Cardiac fibroblast (primary cell): ENCODE results near the gene NSUN6.
"Not testable (repeated sequence)": the region's sequence is repeated elsewhere in the genome, so short reads cannot be mapped to it uniquely, and the experiment has no call there.

Experiments used
- DNase-seq, 2 donors: peaks; one replicate each; pipeline versions ENCODE4 v3.0.0 to v3.0.0-alpha.2; 2010; ENCODE audit warnings: low read depth in 2 of 2
- H3K4me3 ChIP-seq, 2 donors: replicated peaks in 1 of 2; 1 replicate in 1 of 2; 2 replicates in 1 of 2; pipeline ENCODE4 v1.5.1; 2011; ENCODE audit warnings: low read depth in 2 of 2, low read length in 2 of 2, mild to moderate bottlenecking in 2 of 2, moderate library complexity in 1 of 2
- CTCF ChIP-seq: IDR thresholded peaks from one replicate; pipeline ENCODE4 v1.5.1; 2011; ENCODE audit warnings: low read depth, mild to moderate bottlenecking, low read length, inconsistent platforms

NSUN6 gene

GRCh38 chr10:18571076-18571475 lies 80.3 kb downstream of the NSUN6 start:
- DNase-seq: no peak
- H3K4me3 ChIP-seq: no peak overlapping the region
- no peak for TF ChIP-seq CTCF

- not testable (repeated sequence) for H3K4me3 ChIP-seq, DNase-seq
These were observed 81.0 kb downstream of the NSUN6 start for GRCh38 chr10:18570386-18570785.

DNA sequence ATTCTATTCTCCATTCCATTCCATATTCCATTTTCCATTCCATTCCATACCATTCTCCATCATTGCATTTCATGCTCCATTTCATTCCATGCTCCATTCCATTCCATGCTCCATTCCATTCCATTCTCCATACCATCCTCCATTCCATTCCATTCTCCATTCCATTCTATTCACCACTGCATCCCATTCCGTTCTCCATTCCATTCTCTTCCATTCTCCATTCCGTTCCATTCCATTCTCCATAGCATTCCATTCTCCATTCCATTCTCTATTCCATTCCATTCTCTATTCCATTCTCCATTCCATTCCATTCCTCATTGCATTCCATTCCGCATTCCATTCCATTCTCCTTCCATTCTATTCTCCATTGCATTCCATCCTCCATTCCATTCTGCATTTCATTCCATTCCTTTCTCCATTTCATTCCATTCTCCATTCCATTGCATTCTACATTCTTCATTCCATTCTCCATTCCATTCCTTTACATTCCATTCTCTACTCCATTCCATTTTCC lies 84.0 kb downstream of the NSUN6 start:
- no peak for TF ChIP-seq CTCF
- no peak overlapping the region for H3K4me3 ChIP-seq
- DNase-seq: no peak

DNA sequence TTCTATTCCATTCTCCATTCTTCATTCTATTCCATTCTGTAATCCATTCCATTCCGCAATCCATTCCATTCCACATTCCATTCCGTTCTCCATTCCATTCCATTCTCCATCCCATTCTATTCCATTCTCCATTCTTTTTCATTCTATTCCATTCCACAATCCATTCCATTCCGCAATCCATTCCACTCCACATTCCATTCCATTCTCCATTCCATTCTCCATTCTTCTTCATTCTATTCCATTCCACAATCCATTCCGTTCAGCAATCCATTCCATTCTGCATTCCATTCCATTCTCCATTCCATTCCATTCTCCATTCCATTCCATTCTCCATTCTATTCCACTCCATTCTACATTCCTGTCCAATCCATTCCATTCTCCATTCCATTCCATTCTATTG lies 85.2 kb downstream of the NSUN6 start:
- no peak for TF ChIP-seq CTCF
- no peak overlapping the region for H3K4me3 ChIP-seq
- no peak for DNase-seq

DNA sequence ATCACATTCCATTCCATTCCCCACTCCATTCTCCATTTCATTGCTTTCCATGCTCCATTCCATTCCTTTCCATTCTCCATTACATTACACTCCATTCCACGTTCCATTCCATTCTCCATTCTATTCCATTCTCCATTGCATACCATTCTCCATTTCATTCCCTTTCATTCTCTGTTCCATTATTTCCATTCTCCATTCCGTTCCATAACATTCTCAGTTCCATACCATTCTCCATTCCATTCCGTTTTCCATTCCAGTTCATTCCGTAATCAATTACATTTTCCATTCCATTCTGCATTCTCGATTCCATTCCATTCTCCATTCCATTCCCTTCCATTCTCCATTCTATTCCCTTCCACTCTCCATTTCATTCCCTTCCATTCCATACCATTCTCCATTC lies 86.4 kb downstream of the NSUN6 start:
- TF ChIP-seq CTCF: no peak
- no peak overlapping the region for H3K4me3 ChIP-seq
- DNase-seq: no peak

DNA sequence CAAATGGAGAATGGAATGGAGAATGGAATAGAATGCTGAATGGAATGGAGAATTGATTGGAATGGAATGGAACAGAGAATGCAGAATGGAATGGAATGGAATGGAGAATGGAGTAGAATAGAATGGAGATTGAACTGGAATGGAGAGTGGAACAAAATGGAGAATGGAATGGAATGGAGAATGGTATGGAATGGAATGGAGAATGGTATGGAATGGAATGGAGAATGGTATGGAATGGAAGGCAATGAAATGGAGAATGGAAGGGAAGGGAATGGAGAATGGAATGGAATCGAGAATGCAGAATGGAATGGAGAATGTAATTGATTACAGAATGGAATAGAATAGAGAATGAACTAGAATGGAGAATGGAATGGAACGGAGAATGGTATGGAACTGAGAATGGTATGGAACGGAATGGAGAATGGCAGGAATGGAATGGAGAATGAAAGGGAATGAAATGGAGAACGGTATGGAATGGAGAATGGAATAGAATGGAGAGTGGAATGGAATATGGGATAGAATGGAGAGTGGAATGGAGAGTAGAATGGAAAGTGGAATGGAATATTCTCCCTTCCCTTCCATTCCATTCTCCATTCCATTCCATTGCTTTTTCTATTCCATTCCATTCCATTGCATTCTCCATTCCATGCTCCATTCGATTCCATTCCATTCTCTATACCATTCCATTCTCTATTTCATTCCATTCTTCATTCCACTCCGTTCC lies 88.2 kb downstream of the NSUN6 start:
- DNase-seq: no peak
- H3K4me3 ChIP-seq: no peak overlapping the region
- TF ChIP-seq CTCF: no peak

GRCh38 chr10:18561861-18562551 lies 89.4 kb downstream of the NSUN6 start:
- DNase-seq: no peak
- H3K4me3 ChIP-seq: no peak overlapping the region

More at GRCh38 chr10:18561861-18562551, 89.4 kb downstream of the NSUN6 start:
- no peak for TF ChIP-seq CTCF
